Activated T-helper 1 cell treated with anti-CD3 and anti-CD28 coated beads, Interleukin-12 subunit alpha, Interleukin-12 subunit beta, Interleukin-2, Interleukin-4 antibody, amounts not matched to agents 30 ng/mL and 10 ng/mL and 1 ng/mL, durations not matched to agents 14 hours and 24 hours and 36 hours (primary cell): ENCODE measurements around the gene SLC5A8. TPM values are rescaled to one million over a fixed set of nuclear protein-coding genes. Genes with fewer than 3 reads are reported as not detected.

ENCODE experiments used
- DNase-seq: peaks from one replicate; pipeline ENCODE4 v3.0.0; 2021; ENCODE audit warnings: low spot score
- H3K27ac Mint-ChIP-seq: one replicate; pipeline ENCODE4 v1.8.0; 2021; ENCODE audit warnings: mild to moderate bottlenecking, mixed read lengths
- H3K27me3 Mint-ChIP-seq: one replicate; pipeline ENCODE4 v1.8.0; 2022; ENCODE audit warnings: mild to moderate bottlenecking, moderate library complexity, mixed read lengths; ENCODE audit not compliant: insufficient read depth
- H3K36me3 Mint-ChIP-seq: one replicate; pipeline ENCODE4 v1.8.0; 2021; ENCODE audit warnings: low read depth, mixed read lengths
- H3K4me1 Mint-ChIP-seq: one replicate; pipeline ENCODE4 v1.8.0; 2021; ENCODE audit warnings: low read depth, mixed read lengths
- H3K4me3 Mint-ChIP-seq: one replicate; pipeline ENCODE4 v1.8.0; 2021; ENCODE audit warnings: mild to moderate bottlenecking, moderate library complexity, mixed read lengths
- H3K9me3 Mint-ChIP-seq: one replicate; pipeline ENCODE4 v1.8.0; 2021; ENCODE audit warnings: mixed read lengths
- intact Hi-C: fragments of 100-400 bp; cut with micrococcal nuclease; formaldehyde crosslinking; loops from one replicate; pipeline ENCODE4 v1.15.1; 2024
- total RNA-seq: library from RNA; stranded (reverse); gene quantifications from 2 replicates; pipeline ENCODE4 v1.2.3, GENCODE V29; 2022

SLC5A8 gene
- not detected in 2 replicates for total RNA-seq

- no peak within 1 kb of the TSS for H3K4me3 Mint-ChIP-seq
- no peaks in the 10 kb centered on the region for H3K4me1 Mint-ChIP-seq
- H3K9me3 Mint-ChIP-seq: no peaks in the 10 kb centered on the region
- H3K36me3 Mint-ChIP-seq: no peaks in the 10 kb centered on the region
- H3K27me3 Mint-ChIP-seq: peaks cover 25% of the 10 kb centered on the region
- intact Hi-C loops: no loop called here
- no peak within 1 kb of the TSS for H3K27ac Mint-ChIP-seq
- DNase-seq: no peak
Observed at GRCh38 chr12:101209319-101210302, at the start of gene SLC5A8. TSS of gene SLC5A8 (minus strand) at chr12:101210238. CDS start at chr12:101209848, 390 bp downstream.

GRCh38 chr12:101257357-101257756 lies 47.3 kb upstream of the SLC5A8 start:
- Mint-ChIP-seq H3K4me1 (no peaks in the 10 kb centered on the region), H3K27me3 (peaks cover 2% of the 10 kb centered on the region), H3K36me3 (no peaks in the 10 kb centered on the region), H3K27ac (no peak overlapping the region), H3K4me3 (no peak overlapping the region), H3K9me3 (peaks cover 4% of the 10 kb centered on the region)
- no peak for DNase-seq
- intact Hi-C loops: no loop called here

GRCh38 chr12:101256266-101256665 lies 46.2 kb upstream of the SLC5A8 start:
- peaks cover 4% of the 10 kb centered on the region for H3K9me3 Mint-ChIP-seq
- H3K36me3 Mint-ChIP-seq: no peaks in the 10 kb centered on the region

GRCh38 chr12:101243616-101244015 lies 33.6 kb upstream of the SLC5A8 start:
- Mint-ChIP-seq H3K36me3 (no peaks in the 10 kb centered on the region), H3K27me3 (no peaks in the 10 kb centered on the region), H3K27ac (no peak overlapping the region), H3K4me3 (no peak overlapping the region), H3K4me1 (no peaks in the 10 kb centered on the region), H3K9me3 (no peaks in the 10 kb centered on the region)
- DNase-seq: no peak
- intact Hi-C loops: no loop called here

More at GRCh38 chr12:101256266-101256665, 46.2 kb upstream of the SLC5A8 start:
- Mint-ChIP-seq H3K27ac (no peak overlapping the region), H3K27me3 (peaks cover 2% of the 10 kb centered on the region), H3K4me1 (no peaks in the 10 kb centered on the region), H3K4me3 (no peak overlapping the region)
- no peak for DNase-seq
- intact Hi-C loops: no loop called here

- H3K27ac Mint-ChIP-seq: no peak overlapping the region
- no peaks in the 10 kb centered on the region for H3K27me3 Mint-ChIP-seq
- intact Hi-C loops: no loop called here
- DNase-seq: no peak
- H3K36me3 Mint-ChIP-seq: no peaks in the 10 kb centered on the region
- H3K4me1 Mint-ChIP-seq: no peaks in the 10 kb centered on the region
- H3K4me3 Mint-ChIP-seq: no peak overlapping the region
- no peaks in the 10 kb centered on the region for H3K9me3 Mint-ChIP-seq
Observed at GRCh38 chr12:101243074-101243473, 33.0 kb upstream of the SLC5A8 start.

- Mint-ChIP-seq H3K4me1 (no peaks in the 10 kb centered on the region), H3K27me3 (no peaks in the 10 kb centered on the region), H3K9me3 (no peaks in the 10 kb centered on the region), H3K36me3 (no peaks in the 10 kb centered on the region), H3K4me3 (no peak overlapping the region), H3K27ac (no peak overlapping the region)
- no peak for DNase-seq
- intact Hi-C loops: no loop called here
Observed at GRCh38 chr12:101238800-101239329, 28.8 kb upstream of the SLC5A8 start.

GRCh38 chr12:101238306-101238705 lies 28.3 kb upstream of the SLC5A8 start:
- no peak overlapping the region for H3K27ac Mint-ChIP-seq
- H3K36me3 Mint-ChIP-seq: no peaks in the 10 kb centered on the region
- H3K9me3 Mint-ChIP-seq: no peaks in the 10 kb centered on the region
- no peak for DNase-seq
- H3K27me3 Mint-ChIP-seq: no peaks in the 10 kb centered on the region
- no peak overlapping the region for H3K4me3 Mint-ChIP-seq
- no peaks in the 10 kb centered on the region for H3K4me1 Mint-ChIP-seq
- intact Hi-C loops: no loop called here

GRCh38 chr12:101235686-101236085 lies 25.6 kb upstream of the SLC5A8 start:
- DNase-seq: no peak
- H3K9me3 Mint-ChIP-seq: no peaks in the 10 kb centered on the region
- H3K4me3 Mint-ChIP-seq: no peak overlapping the region
- intact Hi-C loops: no loop called here
- no peak overlapping the region for H3K27ac Mint-ChIP-seq
- H3K4me1 Mint-ChIP-seq: no peaks in the 10 kb centered on the region
- H3K27me3 Mint-ChIP-seq: no peaks in the 10 kb centered on the region
- no peaks in the 10 kb centered on the region for H3K36me3 Mint-ChIP-seq

- no peaks in the 10 kb centered on the region for H3K4me1 Mint-ChIP-seq
- intact Hi-C loops: no loop called here
- no peak for DNase-seq
- H3K4me3 Mint-ChIP-seq: no peak overlapping the region
- no peaks in the 10 kb centered on the region for H3K9me3 Mint-ChIP-seq
- no peaks in the 10 kb centered on the region for H3K27me3 Mint-ChIP-seq
- no peaks in the 10 kb centered on the region for H3K36me3 Mint-ChIP-seq
- H3K27ac Mint-ChIP-seq: no peak overlapping the region
Observed at GRCh38 chr12:101231636-101232035, 21.6 kb upstream of the SLC5A8 start.

GRCh38 chr12:101230547-101230946 lies 20.5 kb upstream of the SLC5A8 start:
- DNase-seq: no peak
- Mint-ChIP-seq H3K27me3 (no peaks in the 10 kb centered on the region), H3K4me3 (no peak overlapping the region), H3K27ac (no peak overlapping the region), H3K9me3 (no peaks in the 10 kb centered on the region), H3K4me1 (no peaks in the 10 kb centered on the region), H3K36me3 (no peaks in the 10 kb centered on the region)
- intact Hi-C loops: no loop called here

- H3K4me1 Mint-ChIP-seq: no peaks in the 10 kb centered on the region
- no peak overlapping the region for H3K27ac Mint-ChIP-seq
- no peaks in the 10 kb centered on the region for H3K9me3 Mint-ChIP-seq
- intact Hi-C loops: no loop called here
- H3K27me3 Mint-ChIP-seq: no peaks in the 10 kb centered on the region
- DNase-seq: no peak
- H3K36me3 Mint-ChIP-seq: no peaks in the 10 kb centered on the region
- H3K4me3 Mint-ChIP-seq: no peak overlapping the region
Observed at GRCh38 chr12:101229841-101230241, 19.8 kb upstream of the SLC5A8 start.

GRCh38 chr12:101221301-101221700 lies 11.3 kb upstream of the SLC5A8 start:
- intact Hi-C loops: no loop called here
- peaks cover 5% of the 10 kb centered on the region for H3K9me3 Mint-ChIP-seq
- peaks cover 3% of the 10 kb centered on the region for H3K27me3 Mint-ChIP-seq
- H3K36me3 Mint-ChIP-seq: no peaks in the 10 kb centered on the region
- H3K4me3 Mint-ChIP-seq: no peak overlapping the region
- no peak for DNase-seq
- H3K4me1 Mint-ChIP-seq: no peaks in the 10 kb centered on the region
- H3K27ac Mint-ChIP-seq: no peak overlapping the region

- intact Hi-C loops: no loop called here
- no peaks in the 10 kb centered on the region for H3K36me3 Mint-ChIP-seq
- DNase-seq: no peak
Observed at GRCh38 chr12:101216810-101217209, 6.8 kb upstream of the SLC5A8 start.

More at GRCh38 chr12:101216810-101217209, 6.8 kb upstream of the SLC5A8 start:
- Mint-ChIP-seq H3K27me3 (peaks cover 1% of the 10 kb centered on the region), H3K4me3 (no peak overlapping the region), H3K9me3 (peaks cover 9% of the 10 kb centered on the region), H3K4me1 (no peaks in the 10 kb centered on the region), H3K27ac (no peak overlapping the region)
